HG03378 (cell line): ENCODE results near the gene MCTP1.

Experiments used
- ATAC-seq: cut with Tn5 transposase; IDR thresholded peaks from one replicate; pipeline ENCODE4 v1.9.1; 2021; ENCODE audit warnings: mild to moderate bottlenecking, moderate library complexity; ENCODE audit not compliant: unreplicated experiment

Gene MCTP1

DNA sequence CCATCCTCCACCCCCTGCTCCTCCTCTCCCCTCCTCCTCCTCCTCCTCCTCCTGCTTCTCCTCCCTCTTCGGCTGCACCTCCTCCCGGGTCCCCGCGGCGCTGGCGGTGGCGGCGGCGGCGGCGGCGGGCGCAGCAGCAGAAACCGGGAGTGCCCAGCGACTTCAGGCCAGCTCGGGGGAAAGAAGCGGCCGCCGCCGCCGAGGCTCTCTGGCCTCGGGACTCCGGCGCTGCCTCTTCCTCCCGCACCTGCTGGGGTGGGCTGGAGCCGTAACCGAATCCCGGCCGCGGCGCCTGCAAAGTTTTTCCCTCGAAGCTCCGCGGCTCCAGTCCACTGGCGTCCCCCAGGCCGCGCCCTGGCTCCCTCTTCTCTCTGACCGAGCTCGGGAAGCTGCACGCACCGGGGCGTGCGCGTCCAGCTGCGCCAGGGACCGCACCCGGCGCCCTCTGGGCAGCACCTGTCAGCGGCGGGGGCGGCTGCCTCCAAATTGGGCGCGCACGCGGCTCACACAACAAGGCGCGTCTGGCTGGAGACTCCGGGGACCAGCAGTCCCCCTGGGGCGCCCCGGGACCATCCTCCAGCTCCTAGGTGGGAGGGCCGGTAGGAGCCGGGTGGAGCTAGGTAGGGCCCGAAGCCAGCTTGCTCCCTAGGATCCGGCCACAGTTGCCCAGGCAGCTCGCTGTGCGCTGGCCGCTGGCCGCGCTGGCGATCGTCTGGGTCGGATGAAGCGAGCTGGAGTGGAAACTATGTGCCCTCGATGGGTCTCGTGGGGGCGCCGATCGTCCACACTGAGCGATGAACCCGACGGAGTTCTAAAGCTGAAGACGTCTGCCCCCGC, at the start of gene MCTP1:
MCTP1 (minus strand) TSS at position 523 of the 837 bp plus-strand sequence.
- ATAC-seq, result no peak

DNA sequence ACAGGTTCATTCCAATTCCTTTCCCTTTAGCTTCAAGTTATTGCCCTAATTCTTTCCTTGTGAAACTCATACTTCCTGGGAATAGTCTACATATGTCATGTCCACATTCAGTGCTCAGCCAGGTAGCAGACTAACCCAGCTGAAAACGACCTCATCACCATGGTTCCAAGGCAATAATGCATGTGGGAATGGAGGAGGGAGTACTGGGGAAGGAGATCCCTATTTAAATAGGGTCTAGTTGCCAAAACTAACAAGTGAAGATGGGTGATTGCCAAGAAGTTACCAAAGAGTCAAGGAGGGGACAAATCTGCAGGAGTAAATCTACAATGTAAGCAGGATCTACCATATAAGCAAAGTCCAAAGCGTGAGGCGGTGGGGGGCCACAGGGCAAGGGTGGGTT, 47.3 kb upstream of the MCTP1 start:
- no peak for ATAC-seq

DNA sequence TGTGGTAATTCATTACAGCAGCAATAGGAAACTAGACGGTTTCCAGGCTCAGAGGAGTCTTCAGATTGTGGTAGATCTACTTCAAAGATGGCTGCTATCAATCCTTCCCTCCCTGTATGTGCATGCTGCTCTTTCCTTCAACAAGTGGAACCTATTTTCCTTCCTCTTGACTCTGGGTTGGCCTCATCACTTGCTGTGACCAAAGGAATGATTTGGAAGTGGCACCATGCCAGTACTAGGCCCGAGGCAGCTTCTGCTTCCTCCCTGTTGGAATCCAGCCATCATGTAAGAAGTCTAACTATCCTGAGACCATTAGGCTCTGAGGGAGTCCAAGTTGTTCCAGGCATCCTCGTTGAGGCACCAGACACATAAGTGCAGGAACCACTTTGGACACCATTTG, 46.5 kb upstream of the MCTP1 start:
- no peak for ATAC-seq

DNA sequence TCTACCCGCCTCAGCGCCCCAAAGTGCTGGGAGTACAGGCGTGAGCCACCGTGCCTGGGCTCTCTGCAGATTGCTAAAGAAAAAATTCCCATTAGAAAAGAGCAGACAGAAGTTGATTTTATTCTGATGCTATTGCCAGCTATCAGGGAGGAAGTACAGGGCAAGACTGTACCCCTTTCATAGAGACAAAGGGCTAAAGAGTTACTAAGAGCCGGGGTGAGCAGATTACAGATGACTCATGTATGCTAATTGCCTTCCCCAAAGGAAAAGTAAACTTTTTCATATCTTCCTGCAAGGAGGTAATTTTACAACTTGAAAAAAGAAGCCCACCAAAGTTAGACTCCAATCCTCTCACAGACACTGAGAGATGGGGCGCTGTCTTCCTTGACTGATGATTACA, 42.3 kb upstream of the MCTP1 start:
- ATAC-seq, result no peak

DNA sequence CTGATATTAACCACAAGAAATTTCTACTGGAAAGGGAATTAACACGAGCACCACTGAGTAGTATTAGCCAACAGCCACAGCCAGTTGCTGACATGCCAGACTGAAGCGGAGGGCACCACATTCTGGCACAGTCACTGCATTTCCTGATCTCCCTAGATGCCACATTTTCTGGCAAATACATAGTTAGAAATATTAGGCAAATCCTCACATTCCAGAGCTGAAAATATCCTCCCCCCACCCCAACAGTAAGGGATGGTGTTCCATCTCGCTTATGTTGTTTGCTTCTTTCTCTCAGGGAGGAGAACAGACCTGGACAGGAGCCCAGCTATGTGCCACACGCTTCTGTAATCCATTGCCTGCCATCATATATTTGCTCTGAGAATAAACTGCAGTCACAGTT, 32.8 kb upstream of the MCTP1 start:
- no peak for ATAC-seq

GRCh38 chr5:95317085-95317484, 32.2 kb upstream of the MCTP1 start:
- ATAC-seq, result no peak

- no peak for ATAC-seq
These were observed 19.8 kb upstream of the MCTP1 start for GRCh38 chr5:95304711-95305110.

DNA sequence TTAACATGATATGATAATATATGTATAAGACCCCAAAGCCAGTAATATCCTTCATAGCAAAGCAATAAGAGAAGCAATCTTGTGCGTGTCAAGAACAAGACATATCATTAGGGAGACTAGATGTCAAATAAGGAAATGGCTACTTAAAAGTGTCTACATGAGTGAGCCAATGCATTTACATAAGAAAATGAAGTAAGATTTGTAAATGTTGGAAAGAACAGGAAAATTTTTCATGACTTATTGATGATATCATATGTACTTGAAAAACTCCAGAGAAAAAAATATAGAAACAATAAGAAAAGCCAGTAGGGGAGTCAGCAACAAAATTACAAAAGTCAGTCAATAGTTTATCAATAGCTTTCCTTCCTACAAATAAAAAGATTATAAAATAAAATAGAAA, 13.8 kb upstream of the MCTP1 start:
- ATAC-seq, result no peak

DNA sequence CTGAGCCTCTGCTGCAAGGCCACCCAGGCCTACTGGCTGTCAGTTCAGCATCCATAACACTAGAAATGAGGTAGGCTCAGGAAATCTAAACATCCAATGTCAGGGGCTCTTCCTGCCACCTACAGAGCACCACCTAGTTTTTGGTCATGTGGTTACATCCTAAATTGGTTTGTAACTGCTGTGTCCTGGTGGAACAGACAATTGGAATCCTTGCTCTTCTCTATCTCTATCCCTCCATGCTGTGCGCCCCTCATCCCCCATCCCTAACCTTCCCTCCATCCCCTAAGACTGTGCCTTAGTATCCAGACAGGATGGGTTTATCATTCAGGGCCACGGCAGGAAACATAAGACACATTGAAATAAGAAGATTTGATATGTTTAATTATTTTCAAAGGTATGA, 11.4 kb upstream of the MCTP1 start:
- ATAC-seq, result no peak

DNA sequence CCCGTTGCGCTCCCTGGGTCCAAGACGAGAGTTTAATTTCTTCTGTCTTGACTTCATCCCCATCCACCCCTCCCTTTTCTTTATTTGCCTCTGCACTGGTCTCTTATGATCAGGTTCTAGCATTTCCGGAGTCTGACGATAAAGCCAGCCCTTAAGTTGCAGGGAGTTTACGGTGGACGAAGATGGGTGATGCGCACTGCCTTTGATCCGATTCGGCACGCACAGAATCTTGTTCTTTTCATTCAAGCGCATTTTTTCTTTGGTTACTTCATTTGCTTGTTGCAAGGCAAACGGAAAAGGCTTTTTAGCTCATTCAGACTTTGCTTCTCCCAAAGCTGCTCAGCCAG, 488 bp upstream of the MCTP1 start:
- ATAC-seq, result no peak

GRCh38 chr5:95283761-95284571, 928 bp downstream of the MCTP1 start:
- ATAC-seq, result no peak

- no peak for ATAC-seq
These were observed 1.8 kb downstream of the MCTP1 start for GRCh38 chr5:95283022-95283615.

- ATAC-seq, result no peak
These were observed 3.7 kb downstream of the MCTP1 start for GRCh38 chr5:95281226-95281625.

- no peak for ATAC-seq
These were observed 4.3 kb downstream of the MCTP1 start for GRCh38 chr5:95280401-95281095.

DNA sequence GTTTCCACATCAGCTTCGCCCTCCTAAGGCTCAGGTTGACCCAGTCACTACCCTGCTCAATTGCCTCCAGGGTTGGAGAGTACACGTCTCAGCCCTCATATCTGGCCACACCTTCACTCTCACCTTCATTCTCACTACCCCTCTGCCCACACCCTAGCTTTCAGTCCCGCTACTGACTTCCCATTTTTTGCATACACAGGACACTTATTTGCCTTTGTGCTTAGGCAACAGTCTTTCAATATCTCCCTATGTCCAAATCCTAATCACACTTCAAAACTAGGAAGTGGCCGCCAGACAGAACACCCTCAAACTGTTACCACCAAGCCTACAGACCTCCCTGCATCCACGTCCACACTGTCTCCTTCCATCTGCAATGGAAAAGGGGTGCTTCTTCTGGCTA, 10.9 kb downstream of the MCTP1 start:
- no peak for ATAC-seq

GRCh38 chr5:95272316-95272929, 12.5 kb downstream of the MCTP1 start:
- no peak for ATAC-seq

DNA sequence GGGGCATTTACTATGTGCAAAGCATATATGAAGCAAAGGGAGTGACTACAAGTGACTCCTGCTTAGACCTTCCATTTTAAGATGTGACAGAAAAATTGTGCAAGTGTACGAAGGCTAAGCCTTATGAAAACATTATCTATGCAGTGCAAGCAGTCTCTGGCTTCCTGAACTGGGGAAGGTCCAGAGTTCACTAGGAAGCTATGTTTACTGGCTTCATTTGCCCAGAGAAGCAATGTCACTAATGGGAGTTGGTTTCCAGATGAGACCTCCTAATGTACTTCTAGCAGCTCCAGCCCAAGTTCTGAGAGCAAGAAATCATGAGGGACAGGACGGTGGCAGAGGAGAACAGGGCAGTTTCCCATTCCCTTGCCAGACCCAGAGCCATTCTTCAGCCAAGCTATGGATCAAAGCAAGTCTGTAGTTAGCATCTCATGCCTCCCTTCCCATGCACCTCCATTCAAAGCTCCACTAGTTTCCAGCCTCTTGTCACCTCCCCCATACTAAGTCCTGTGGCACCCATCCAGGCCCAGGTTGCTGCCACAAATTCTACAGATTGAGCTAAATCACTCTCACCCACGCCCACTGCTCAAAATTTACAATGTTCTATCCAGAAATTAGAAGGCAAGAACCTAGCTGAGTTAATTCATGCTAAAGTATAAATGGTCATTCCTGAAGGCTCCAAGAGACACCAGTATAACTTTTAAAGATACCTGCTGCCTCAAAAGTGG, 21.8 kb downstream of the MCTP1 start:
- ATAC-seq, result no peak

DNA sequence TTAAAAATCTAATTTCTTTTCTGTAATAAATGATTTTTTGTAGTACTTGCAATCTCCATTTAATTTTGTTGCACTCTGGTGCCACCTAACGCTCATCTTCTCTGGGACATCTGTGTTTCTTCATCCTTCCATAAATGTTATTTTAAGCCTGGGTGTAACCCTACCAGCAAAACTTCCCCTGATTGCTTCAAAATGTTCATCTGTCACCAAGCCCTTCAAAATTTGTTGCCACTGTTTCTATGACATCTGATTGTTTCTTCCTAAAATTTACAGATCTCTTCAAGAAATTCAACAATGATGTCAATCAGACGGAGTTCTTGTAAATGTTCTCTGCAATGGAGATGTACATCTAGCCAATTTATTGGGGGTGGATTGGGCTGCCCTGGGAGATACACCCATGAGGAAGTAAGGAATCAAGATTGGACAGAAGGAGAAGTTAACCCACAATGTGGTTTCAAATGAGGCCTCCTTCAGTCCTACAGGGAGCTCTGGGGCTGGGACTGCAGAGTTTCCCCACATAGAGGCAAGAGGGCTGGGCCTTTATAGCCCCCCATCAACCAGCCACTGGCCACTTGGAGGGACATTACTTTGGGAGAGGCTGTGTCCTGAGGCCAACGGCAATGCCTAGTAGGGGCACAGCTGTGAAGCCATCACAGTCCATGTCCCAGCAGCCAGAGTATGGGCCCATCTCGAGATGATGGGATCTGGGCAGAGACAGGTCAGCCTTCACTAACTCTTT, 23.3 kb downstream of the MCTP1 start:
- no peak for ATAC-seq

DNA sequence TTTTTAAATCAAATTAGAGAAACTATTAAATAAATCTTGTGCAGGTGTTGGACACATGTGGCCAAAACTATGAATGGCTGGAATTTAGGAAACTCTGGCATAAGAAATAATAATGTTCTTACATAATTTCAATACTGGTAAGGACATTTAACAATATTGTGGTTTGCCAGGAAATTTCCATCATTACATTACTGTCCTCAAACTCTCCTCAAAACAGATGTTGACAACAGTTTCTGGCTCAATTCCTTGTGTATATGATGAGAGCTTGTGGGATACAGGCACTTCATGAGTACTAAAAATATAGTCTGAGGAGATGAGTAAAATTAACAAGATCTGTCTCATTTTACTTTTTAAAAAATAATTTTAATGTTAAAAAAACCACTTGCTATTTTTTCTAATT, 27.9 kb downstream of the MCTP1 start:
- no peak for ATAC-seq

DNA sequence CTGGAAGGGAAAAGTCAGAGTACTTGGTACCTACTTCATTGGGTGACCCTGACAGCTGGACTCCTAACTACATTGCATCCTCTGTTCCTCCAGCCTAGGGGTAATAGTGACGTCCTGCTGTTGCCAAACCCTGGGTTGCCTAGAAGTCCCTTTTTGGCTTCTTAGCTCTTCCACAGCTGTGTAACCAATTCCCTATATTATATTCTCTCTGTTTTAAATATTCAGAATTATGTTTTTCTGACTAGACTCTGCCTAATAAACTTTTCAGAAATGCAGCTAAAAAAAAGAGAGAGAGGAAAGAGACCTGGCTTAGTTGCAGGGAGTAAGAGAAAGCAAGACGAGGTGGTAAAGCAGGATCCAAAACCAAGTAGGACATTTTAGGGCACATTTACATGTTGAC, 28.4 kb downstream of the MCTP1 start:
- ATAC-seq, result no peak
